GM19035 (cell line): Measurements from ENCODE around the gene LCA5L.

Source experiments
- ATAC-seq: cut with Tn5 transposase; IDR thresholded peaks from one replicate; pipeline ENCODE4 v1.9.1; 2021; ENCODE audit not compliant: unreplicated experiment

The LCA5L gene

GRCh38 chr21:39445321-39446269 lies at the start of gene LCA5L:
TSS of gene LCA5L (minus strand) at chr21:39445778. CDS start at chr21:39428493, 17,285 bp downstream.
- ATAC-seq = peak; percentile 86

DNA sequence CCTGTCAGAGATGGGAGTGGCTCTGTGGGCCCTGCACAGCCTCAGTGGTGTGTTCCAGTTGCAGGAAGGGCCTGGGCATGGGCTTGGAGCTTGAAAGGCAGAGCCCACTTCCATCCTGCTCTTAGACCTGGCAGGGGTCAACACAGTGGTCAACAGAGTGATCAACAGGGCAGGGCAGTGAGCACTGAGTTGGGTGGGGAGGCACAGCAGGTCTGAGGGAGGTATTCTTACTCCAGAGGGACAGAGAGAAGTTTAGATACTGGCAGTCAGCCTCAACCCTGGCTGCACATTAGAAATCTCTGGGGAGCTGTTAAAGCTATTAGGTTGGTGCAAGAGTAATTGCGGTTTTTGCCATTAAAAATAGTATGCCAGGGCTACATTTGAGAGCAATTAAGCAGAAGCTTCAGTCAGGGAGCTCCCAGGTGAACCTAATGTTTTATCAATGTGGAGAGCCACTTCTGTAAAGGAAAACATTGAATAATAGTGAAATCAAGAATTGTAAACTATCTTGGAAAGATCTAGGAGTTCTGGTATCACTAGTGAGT lies 43.9 kb upstream of the LCA5L start:
- ATAC-seq = no peak

DNA sequence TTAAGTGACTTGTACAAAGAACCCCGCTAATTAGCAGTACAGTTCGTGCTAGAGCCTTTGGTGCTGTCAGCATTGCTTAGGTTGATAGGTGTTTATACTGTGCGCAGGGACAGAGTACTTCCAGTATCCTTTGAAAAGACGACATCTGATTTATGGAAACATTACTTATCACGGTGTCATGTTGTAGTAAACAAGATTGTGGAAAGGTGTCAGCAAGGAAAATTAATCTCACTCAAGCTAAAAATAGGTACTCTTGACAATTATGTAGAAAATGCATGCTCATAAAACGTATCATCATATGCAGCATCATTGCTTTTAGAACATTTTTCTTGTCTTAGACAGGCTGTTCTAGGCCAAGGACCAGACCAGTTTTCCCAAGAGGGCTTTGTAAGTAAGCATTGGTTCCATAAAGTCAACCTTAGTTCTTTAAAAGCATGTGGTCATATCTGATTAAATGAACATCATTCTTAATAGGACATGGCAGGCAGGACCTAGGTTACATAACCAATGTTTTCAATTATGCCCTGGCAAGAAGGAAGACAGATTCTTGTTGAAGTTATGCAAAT lies 39.2 kb upstream of the LCA5L start:
- ATAC-seq = no peak

- ATAC-seq = no peak
These were observed 38.3 kb upstream of the LCA5L start for GRCh38 chr21:39483917-39484316.

GRCh38 chr21:39481886-39482285 lies 36.3 kb upstream of the LCA5L start:
- no peak for ATAC-seq

GRCh38 chr21:39480271-39480670 lies 34.7 kb upstream of the LCA5L start:
- no peak for ATAC-seq

DNA sequence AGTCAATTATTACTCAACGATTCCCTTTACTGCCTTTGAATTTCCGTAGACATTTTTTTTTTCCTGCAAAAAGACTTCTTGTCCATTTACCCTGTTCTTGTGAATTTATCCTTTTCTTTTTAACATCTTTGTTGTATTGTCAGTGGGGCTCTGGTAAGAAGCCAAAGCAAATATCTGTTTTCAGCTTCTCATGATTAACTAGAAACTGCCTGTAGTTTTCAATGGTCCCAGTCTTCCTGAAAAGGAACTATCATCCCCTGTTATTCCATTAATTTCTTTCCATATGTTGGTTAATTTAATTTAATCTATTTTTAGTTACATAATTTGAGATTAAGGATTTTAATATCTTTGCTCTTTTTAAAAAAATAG lies 34.2 kb upstream of the LCA5L start:
- no peak for ATAC-seq

GRCh38 chr21:39479164-39479813 lies 33.7 kb upstream of the LCA5L start:
- ATAC-seq = no peak

DNA sequence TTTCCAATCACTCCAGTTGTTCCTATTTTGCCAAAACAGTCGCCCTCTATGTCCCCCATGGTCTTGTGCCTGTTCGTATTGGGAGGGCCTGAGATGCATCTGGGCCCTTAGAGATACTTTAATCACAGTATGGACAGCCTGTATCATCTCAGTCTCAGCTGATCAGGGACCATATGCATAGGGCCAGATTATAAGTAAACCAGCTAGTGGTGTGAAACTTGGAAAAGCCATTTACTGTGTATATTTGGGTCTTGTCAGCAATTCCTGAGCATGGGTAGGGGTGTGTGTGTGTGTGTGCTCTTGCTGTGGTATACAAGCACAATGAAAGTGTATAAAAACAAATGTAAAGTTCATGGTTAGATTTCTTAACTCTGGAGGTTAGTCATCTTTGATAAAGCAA lies 29.0 kb upstream of the LCA5L start:
- ATAC-seq = no peak

DNA sequence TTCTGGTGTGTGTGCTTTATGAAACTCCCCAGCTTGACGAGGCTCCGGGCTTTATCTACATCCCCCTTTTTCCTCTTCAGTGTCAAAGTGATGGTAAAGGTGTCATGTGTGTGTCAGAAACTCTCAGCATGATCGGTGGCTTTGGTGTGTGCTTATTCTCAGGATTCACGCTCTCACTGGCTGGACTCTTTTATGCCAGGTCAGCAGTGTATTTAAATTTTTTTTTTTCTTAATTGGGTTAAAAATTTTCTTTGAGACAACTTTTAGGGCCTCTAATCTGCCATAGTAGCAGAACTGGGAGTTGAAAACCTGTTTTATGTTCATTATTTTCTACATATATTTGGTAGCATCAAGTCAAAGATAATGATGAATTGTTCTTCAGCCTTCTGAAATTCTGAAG lies 27.2 kb upstream of the LCA5L start:
- ATAC-seq = no peak

- no peak for ATAC-seq
These were observed 26.0 kb upstream of the LCA5L start for GRCh38 chr21:39471598-39471997.

DNA sequence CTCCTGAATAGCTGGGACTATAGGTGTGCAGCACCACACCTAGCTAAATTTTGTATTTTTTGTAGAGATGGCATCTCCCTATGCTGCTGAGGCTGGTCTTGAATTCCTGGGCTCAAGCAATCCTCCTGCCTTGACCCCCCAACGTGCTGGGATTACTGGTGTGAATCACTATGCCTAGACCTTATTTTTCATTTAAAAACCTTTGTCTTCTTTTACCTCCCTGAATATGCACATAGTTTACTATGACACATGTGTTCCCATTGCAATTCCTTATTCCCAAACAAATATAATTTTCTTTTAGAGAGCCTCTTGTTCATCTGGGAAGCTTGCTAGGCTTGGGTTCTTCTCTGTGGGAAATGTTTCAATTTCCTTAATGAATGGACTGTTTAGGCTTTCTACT lies 23.0 kb upstream of the LCA5L start:
- no peak for ATAC-seq

GRCh38 chr21:39467746-39468145 lies 22.2 kb upstream of the LCA5L start:
- no peak for ATAC-seq

- ATAC-seq = no peak
These were observed 21.0 kb upstream of the LCA5L start for GRCh38 chr21:39466584-39466983.

- ATAC-seq = no peak
These were observed 17.7 kb upstream of the LCA5L start for GRCh38 chr21:39463308-39463707.

DNA sequence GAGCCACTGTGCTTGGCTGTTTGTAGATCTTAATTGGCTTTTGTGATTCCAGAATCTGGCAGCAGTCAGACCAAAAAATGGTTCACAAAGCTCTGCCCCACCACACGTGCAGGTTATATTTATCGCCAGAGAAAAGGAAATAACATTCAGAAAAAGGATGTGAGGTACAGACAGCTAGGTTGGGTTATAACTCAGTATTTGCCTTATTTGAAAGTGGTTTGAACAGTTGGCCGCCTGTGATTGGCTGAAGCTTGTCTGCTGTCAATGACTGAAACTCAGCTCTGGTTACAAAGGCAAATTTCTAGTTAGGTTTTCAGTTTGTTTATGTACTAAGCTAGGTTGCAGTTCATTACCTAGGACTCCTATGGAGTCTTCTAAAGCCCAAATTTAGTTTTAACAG lies 15.8 kb upstream of the LCA5L start:
- ATAC-seq = no peak

DNA sequence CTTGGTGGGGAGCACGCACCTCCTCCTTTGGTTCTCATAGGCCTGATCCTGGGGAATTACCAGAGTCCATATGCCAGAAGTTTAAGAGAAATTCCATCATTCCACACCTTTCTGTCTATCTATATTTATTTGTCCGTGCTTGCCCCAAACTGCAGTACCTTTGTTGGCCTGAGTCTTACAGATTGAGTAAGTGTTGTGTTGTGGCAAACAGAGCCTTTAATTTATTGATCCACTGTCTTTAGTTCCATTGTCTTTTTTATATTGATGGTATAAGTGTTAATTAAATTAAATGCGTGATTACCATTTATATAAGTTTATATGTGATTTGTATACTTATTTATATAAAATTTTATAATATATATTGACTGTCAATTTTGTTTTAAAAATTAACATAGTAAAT lies 11.1 kb upstream of the LCA5L start:
- ATAC-seq = no peak

DNA sequence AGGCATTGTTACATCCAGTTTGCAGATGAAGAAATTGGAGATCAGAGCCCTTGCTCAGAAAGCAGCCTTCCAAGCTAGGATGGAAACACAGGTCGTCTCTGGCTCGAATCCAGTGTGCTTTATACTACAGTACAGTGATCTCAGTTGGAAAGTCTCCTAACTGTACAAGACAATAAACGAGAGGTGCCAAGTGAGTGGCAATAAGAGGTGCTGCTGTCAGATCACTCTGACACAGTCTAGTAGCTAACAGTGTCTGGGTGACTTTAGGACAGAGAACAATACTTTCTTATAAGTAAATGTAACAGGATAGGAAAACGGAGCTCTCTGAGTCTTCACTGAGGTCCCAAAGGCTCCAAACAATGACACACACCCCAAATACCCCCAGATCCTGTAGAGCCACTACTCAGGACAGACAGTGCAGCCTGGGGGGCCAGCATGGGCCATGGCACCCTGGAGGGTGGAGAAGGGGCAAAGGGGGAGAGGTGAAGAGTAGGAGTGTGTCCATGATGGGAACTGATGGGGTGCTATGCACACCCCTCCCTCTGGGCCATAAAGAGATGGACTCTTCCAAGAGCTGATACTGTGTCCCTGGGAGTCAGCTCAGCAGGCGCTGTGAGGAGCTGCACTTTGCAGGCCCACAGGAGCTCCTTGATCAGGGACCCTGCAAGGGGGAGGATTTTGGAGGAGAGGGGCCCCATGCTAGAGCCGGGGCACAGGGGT lies 9.5 kb upstream of the LCA5L start:
- no peak for ATAC-seq

DNA sequence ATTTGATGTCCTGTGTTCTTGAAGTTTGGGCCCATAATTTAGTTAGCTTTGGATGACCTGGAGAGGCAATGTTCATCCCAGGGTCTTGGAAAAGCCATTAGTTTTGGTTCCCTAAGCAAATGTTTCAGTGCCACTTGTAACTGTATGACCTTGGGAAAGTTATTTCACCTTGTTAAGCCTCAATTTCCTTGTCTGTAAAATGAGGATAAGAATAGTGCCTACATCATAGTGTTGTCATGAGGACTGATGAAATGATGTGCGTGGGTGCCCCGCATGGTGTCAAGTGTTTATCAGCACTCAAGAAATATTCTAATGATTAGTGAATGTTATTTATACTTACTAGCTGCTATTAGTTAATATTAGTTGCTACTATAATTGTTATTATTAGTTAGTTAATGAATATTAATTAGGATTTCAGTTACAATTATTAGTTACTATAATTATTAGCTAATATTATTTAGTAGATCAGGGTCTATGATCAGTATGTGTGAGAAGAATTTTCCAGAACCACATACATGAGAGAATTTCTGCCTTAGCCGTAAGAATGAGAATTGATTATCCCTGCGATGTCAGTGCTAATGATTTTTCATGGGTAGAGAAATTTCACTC lies 8.1 kb upstream of the LCA5L start:
- no peak for ATAC-seq

DNA sequence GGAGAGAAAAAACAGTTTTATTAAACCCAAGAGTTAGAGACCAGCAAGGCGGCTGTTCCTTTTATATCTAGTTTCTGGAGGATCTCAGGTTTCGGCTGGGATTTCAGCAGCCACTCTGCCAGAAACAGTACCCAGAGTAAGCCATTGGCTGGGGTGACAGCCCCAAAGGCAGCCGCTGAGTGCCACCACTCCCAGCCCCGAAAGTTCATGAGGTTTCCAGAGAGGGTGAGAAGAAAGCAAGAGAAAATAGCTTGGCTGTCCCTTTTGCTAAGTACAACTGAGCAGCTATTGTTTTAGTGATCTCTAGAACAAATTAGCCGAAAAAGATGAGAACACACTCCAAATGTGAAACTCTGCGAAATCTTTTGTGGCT lies 7.4 kb upstream of the LCA5L start:
- no peak for ATAC-seq
